GM15510 (cell line): ENCODE measurements around the gene PRELID3B.

Experiments used
- POLR2A ChIP-seq: IDR thresholded peaks from 3 replicates; pipeline ENCODE4 v1.6.1; 2011; ENCODE audit warnings: borderline replicate concordance; ENCODE audit not compliant: insufficient read length; ENCODE audit errors: extremely low read depth

PRELID3B gene

GRCh38 chr20:59064214-59064722, 21.7 kb upstream of the PRELID3B start:
- no peak for TF ChIP-seq POLR2A

GRCh38 chr20:59063358-59064213, 21.0 kb upstream of the PRELID3B start:
- TF ChIP-seq POLR2A: no peak

GRCh38 chr20:59062081-59062480, 19.5 kb upstream of the PRELID3B start:
- no peak for TF ChIP-seq POLR2A

GRCh38 chr20:59055302-59055701, 12.7 kb upstream of the PRELID3B start:
- TF ChIP-seq POLR2A: no peak

GRCh38 chr20:59051666-59052185, 9.1 kb upstream of the PRELID3B start:
- TF ChIP-seq POLR2A: no peak

GRCh38 chr20:59050437-59050836, 7.9 kb upstream of the PRELID3B start:
- TF ChIP-seq POLR2A: no peak

- no peak for TF ChIP-seq POLR2A
These were observed 6.1 kb upstream of the PRELID3B start for GRCh38 chr20:59048681-59049030.

- TF ChIP-seq POLR2A: no peak
These were observed 5.5 kb upstream of the PRELID3B start for GRCh38 chr20:59047938-59048680.

GRCh38 chr20:59046862-59047261, 4.3 kb upstream of the PRELID3B start:
- TF ChIP-seq POLR2A: no peak

GRCh38 chr20:59044796-59045195, 2.2 kb upstream of the PRELID3B start:
- no peak for TF ChIP-seq POLR2A

- TF ChIP-seq POLR2A: no peak
These were observed 1.7 kb upstream of the PRELID3B start for GRCh38 chr20:59044295-59044694.

GRCh38 chr20:59043698-59044097, 1.1 kb upstream of the PRELID3B start:
- no peak for TF ChIP-seq POLR2A

GRCh38 chr20:59042796-59043631, 428 bp upstream of the PRELID3B start:
- peak; percentile 91 for TF ChIP-seq POLR2A

- TF ChIP-seq POLR2A: no peak
These were observed 1.9 kb downstream of the PRELID3B start for GRCh38 chr20:59040667-59041066.
